ENCODE measurements around the gene DUOXA1.

- TF ChIP-seq REST (IDR thresholded peaks at IDR 0.05; ENCODE audit: unreplicated experiment) (no peak), POLR2AphosphoS5 (IDR thresholded peaks at IDR 0.05; ENCODE audit: low read depth) (no peak), EZH2 (IDR thresholded peaks at IDR 0.05; ENCODE audit: low read depth, unreplicated experiment) (no peak), EZH2phosphoT487 (IDR thresholded peaks at IDR 0.05; ENCODE audit: unreplicated experiment) (no peak), JUNB (IDR thresholded peaks at IDR 0.05; ENCODE audit: unreplicated experiment) (no peak), CREB1 (CRISPR knock-in tag; IDR thresholded peaks at IDR 0.05; ENCODE audit: low read depth) (no peak), ZNF331 (CRISPR knock-in tag; IDR thresholded peaks at IDR 0.05; ENCODE audit: low read depth) (no peak), NANOG (IDR thresholded peaks at IDR 0.05; ENCODE audit: borderline replicate concordance) (no peak), ZNF114 (CRISPR knock-in tag; IDR thresholded peaks at IDR 0.05) (no peak), ETS1 (IDR thresholded peaks at IDR 0.05) (no peak)
- TF ChIP-seq, protein P1, sequence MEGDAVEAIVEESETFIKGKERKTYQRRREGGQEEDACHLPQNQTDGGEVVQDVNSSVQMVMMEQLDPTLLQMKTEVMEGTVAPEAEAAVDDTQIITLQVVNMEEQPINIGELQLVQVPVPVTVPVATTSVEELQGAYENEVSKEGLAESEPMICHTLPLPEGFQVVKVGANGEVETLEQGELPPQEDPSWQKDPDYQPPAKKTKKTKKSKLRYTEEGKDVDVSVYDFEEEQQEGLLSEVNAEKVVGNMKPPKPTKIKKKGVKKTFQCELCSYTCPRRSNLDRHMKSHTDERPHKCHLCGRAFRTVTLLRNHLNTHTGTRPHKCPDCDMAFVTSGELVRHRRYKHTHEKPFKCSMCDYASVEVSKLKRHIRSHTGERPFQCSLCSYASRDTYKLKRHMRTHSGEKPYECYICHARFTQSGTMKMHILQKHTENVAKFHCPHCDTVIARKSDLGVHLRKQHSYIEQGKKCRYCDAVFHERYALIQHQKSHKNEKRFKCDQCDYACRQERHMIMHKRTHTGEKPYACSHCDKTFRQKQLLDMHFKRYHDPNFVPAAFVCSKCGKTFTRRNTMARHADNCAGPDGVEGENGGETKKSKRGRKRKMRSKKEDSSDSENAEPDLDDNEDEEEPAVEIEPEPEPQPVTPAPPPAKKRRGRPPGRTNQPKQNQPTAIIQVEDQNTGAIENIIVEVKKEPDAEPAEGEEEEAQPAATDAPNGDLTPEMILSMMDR (conservative IDR thresholded peaks at IDR 0.05; ENCODE audit: low read depth in 2 of 2), result no peak
- TF ChIP-seq, protein P2, sequence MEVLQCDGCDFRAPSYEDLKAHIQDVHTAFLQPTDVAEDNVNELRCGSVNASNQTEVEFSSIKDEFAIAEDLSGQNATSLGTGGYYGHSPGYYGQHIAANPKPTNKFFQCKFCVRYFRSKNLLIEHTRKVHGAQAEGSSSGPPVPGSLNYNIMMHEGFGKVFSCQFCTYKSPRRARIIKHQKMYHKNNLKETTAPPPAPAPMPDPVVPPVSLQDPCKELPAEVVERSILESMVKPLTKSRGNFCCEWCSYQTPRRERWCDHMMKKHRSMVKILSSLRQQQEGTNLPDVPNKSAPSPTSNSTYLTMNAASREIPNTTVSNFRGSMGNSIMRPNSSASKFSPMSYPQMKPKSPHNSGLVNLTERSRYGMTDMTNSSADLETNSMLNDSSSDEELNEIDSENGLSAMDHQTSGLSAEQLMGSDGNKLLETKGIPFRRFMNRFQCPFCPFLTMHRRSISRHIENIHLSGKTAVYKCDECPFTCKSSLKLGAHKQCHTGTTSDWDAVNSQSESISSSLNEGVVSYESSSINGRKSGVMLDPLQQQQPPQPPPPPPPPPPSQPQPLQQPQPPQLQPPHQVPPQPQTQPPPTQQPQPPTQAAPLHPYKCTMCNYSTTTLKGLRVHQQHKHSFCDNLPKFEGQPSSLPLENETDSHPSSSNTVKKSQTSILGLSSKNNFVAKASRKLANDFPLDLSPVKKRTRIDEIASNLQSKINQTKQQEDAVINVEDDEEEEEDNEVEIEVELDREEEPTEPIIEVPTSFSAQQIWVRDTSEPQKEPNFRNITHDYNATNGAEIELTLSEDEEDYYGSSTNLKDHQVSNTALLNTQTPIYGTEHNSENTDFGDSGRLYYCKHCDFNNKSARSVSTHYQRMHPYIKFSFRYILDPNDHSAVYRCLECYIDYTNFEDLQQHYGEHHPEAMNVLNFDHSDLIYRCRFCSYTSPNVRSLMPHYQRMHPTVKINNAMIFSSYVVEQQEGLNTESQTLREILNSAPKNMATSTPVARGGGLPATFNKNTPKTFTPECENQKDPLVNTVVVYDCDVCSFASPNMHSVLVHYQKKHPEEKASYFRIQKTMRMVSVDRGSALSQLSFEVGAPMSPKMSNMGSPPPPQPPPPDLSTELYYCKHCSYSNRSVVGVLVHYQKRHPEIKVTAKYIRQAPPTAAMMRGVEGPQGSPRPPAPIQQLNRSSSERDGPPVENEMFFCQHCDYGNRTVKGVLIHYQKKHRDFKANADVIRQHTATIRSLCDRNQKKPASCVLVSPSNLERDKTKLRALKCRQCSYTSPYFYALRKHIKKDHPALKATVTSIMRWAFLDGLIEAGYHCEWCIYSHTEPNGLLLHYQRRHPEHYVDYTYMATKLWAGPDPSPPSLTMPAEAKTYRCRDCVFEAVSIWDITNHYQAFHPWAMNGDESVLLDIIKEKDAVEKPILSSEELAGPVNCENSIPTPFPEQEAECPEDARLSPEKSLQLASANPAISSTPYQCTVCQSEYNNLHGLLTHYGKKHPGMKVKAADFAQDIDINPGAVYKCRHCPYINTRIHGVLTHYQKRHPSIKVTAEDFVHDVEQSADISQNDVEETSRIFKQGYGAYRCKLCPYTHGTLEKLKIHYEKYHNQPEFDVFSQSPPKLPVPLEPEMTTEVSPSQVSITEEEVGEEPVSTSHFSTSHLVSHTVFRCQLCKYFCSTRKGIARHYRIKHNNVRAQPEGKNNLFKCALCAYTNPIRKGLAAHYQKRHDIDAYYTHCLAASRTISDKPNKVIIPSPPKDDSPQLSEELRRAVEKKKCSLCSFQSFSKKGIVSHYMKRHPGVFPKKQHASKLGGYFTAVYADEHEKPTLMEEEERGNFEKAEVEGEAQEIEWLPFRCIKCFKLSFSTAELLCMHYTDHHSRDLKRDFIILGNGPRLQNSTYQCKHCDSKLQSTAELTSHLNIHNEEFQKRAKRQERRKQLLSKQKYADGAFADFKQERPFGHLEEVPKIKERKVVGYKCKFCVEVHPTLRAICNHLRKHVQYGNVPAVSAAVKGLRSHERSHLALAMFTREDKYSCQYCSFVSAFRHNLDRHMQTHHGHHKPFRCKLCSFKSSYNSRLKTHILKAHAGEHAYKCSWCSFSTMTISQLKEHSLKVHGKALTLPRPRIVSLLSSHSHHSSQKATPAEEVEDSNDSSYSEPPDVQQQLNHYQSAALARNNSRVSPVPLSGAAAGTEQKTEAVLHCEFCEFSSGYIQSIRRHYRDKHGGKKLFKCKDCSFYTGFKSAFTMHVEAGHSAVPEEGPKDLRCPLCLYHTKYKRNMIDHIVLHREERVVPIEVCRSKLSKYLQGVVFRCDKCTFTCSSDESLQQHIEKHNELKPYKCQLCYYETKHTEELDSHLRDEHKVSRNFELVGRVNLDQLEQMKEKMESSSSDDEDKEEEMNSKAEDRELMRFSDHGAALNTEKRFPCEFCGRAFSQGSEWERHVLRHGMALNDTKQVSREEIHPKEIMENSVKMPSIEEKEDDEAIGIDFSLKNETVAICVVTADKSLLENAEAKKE (CRISPR knock-in tag; IDR thresholded peaks at IDR 0.05), result no peak
Observed at GRCh38 chr15:45088801-45089711, 40.6 kb downstream of the DUOXA1 start.
